ENCODE results near the gene AATF. TPM values are rescaled to one million over a fixed set of nuclear protein-coding genes. Genes with fewer than 3 reads are reported as not detected.

The AATF gene
- total and polyA plus RNA-seq, 2 of the 8 experiments (the other 6 are each of a cell fraction or from before 2014, with no cell fraction given): 20.1 to 62.8 TPM

DNA sequence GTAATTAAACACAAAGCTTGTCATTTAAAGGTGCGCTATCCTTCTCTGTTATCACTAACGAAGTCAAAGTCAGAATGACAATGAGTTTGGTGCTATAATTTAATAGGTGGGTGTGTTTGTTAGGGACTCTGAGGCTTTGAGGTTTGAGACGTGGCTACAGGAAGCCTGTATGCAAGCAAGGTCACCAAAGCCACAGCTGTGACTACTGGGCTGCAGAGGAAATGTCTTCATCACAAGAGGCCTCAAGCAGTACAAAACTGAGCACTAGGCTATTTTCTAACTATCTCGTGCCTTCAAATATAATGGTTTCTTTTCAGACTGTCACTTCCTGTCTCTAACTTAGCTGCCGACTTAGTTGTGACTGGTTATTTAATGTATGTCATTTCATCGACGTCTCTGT is 141.2 kb downstream of the AATF start:
- Histone ChIP-seq H3K36me3 (ENCODE audit: control insufficient read depth in 2 of 4, insufficient read depth in 4 of 4, low read length in 3 of 4) (peaks cover 10 to 50% (median 41%) of the 10 kb centered on the region in 4 experiments; a peak in 7 of 8 replicates), H3K23ac (ENCODE audit: insufficient read length) (no peak overlapping the region), H3K4me1 (replicated peaks in 1 of 4; ENCODE audit: control insufficient read depth in 3 of 4, insufficient read depth in 4 of 4, low read length in 3 of 4) (peaks cover 0 to 5% (median 0%) of the 10 kb centered on the region in 4 experiments; a peak in 1 of 7 replicates), H3K27ac (ENCODE audit: low read depth, low read length) (no peak overlapping the region), H2BK12ac (ENCODE audit: low read depth, low read length) (no peak overlapping the region), H3K4me2 (ENCODE audit: insufficient read depth in 1 of 2, low read depth in 2 of 2, low read length in 2 of 2) (no peak overlapping the region), H3K23me2 (ENCODE audit: low read depth, low read length) (no peaks in the 10 kb centered on the region), H3K9ac (replicated peaks in 1 of 4; ENCODE audit: extremely low read depth in 1 of 4, low read depth in 3 of 4, low read length in 3 of 4) (no peak overlapping the region), H2BK20ac (ENCODE audit: low read length) (no peak overlapping the region), H3K27me3 (replicated peaks in 1 of 4; ENCODE audit: control insufficient read depth in 3 of 4, extremely low read depth in 1 of 4, insufficient read depth in 3 of 4, low read length in 3 of 4) (no peaks in the 10 kb centered on the region), H3K18ac (ENCODE audit: extremely low read depth, low read length) (no peak overlapping the region), H4K20me1 (replicated peaks in 1 of 2; ENCODE audit: control insufficient read depth in 1 of 2, insufficient read depth in 2 of 2, low read length in 2 of 2) (no peaks in the 10 kb centered on the region), H3K14ac (ENCODE audit: insufficient read length) (no peak overlapping the region), H4K8ac (ENCODE audit: extremely low read depth, insufficient read depth, low read length) (no peak overlapping the region; the same call in 1 of the 2 replicates), H3K56ac (replicated peaks; ENCODE audit: insufficient read length, low read depth, low read length) (no peak overlapping the region), H2BK15ac (ENCODE audit: low read length) (no peak overlapping the region), H3K9me3 (ENCODE audit: insufficient read depth in 2 of 2, low read depth in 1 of 2, low read length in 1 of 2) (no peaks in the 10 kb centered on the region), H3K4me3 (ENCODE audit: extremely low read depth in 1 of 4, insufficient read depth in 2 of 4, low read depth in 3 of 4, low read length in 4 of 4) (no peak overlapping the region), H2AK5ac (ENCODE audit: low read depth, low read length) (no peak overlapping the region), H4K91ac (replicated peaks; ENCODE audit: insufficient read length, low read length) (no peak overlapping the region), H2BK5ac (ENCODE audit: low read depth, low read length) (no peak overlapping the region), H2AFZ (ENCODE audit: low read length) (no peak overlapping the region), H2BK120ac (replicated peaks; ENCODE audit: low read depth, low read length) (no peak overlapping the region), H4K5ac (ENCODE audit: insufficient read length, low read depth, low read length) (no peak overlapping the region), H3K79me1 (ENCODE audit: low read depth, low read length) (no peaks in the 10 kb centered on the region), H3K79me2 (ENCODE audit: control insufficient read depth in 1 of 2, insufficient read depth in 2 of 2, low read length in 2 of 2) (no peaks in the 10 kb centered on the region), H3K4ac (replicated peaks; ENCODE audit: insufficient read length, low read depth, low read length) (no peak overlapping the region)
- no peak for DNase-seq (ENCODE audit: low read depth in 1 of 2, low spot score in 2 of 2)
- WGBS, 2 experiments (ENCODE audit: extremely low coverage in 1 of 2, insufficient coverage in 1 of 2, insufficient read length in 1 of 2, insufficient replicate concordance in 2 of 2, low coverage in 1 of 2, low lambda C conversion rate in 2 of 2, missing lambda C conversion rate in 1 of 2): 93% methylated on average over 7 of the region's 7 CpGs; no CpG with 5 or more reads in 1 of the 2 experiments
- no peak for FAIRE-seq
- ChIA-PET CTCF (ENCODE audit: partially characterized antibody) (interaction anchor here (0.8 to 2.1 kb wide), 4 partner anchors 8 to 85 kb away, joined by 3 to 7 read pairs (median 4); no protein-coding TSS in a partner anchor), POLR2A (ENCODE audit: partially characterized antibody) (no interaction called here)
- no peak for TF ChIP-seq NRF1 (IDR thresholded peaks at IDR 0.05; ENCODE audit: low read depth, low read length)
- TF ChIP-seq ZNF274 (IDR thresholded peaks at IDR 0.05; ENCODE audit: borderline replicate concordance, extremely low read depth, low read length): no peak
- TF ChIP-seq USF2 (IDR thresholded peaks at IDR 0.05; ENCODE audit: low read length): no peak
- TF ChIP-seq RXRA (IDR thresholded peaks at IDR 0.05; ENCODE audit: insufficient read depth, low read depth, low read length): no peak
- TF ChIP-seq, protein P1, sequence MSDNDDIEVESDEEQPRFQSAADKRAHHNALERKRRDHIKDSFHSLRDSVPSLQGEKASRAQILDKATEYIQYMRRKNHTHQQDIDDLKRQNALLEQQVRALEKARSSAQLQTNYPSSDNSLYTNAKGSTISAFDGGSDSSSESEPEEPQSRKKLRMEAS (IDR thresholded peaks at IDR 0.05): no peak
- TF ChIP-seq ASH2L (IDR thresholded peaks at IDR 0.05; ENCODE audit: low read length): no peak

Data from H1 (cell line).